Measurements from ENCODE around the gene PPFIA4.

The PPFIA4 gene

DNA sequence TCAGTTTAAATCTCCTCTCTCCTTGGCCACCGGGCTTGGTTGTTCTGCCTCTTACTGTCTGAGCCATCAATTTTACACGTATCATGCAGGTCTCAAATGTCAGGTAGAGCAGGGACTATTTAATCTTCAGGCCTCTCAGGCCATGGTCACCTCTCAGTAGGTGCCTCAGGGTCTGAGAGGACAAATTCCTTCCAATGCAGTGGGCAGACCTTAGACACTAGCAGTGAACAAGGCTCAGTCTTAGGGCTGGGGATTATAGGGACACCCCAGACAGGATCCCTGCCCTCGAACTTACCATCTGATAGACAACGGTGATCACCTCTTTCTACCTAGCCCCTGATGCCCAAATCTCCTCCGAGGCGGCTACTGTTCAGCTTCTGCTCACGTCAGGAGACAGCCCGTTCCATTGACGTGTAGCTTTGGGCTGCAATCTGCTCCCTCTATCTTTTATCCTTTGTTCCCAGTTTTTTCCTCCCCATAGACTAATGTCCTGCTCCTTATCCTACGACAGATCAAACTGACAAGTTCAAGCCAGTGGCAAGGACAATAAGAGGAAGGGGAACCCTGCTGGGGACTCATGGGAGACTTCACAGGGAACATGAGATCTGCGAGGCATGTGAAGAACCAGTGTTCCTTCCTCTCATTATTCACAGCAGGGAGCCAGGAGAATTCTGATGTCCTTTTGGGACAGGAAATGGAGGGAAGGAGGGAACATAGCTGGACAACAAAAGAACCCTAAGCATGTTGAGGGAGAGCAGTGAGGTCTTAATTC, 60.9 kb downstream of the PPFIA4 start:
- no peaks in the 10 kb centered on the region; the same call in 1 of the 2 replicates for H3K27me3 ChIP-seq (replicated peaks; ENCODE audit: insufficient read depth, low read length)
- H3K9ac ChIP-seq (ENCODE audit: low read length) = no peak overlapping the region
- no peak overlapping the region for H2AFZ ChIP-seq (ENCODE audit: low read length)
- no peaks in the 10 kb centered on the region for H3F3A ChIP-seq (ENCODE audit: insufficient read depth, low read length)
- no peak for TF ChIP-seq EZH2phosphoT487 (IDR thresholded peaks at IDR 0.05; ENCODE audit: low read length)
- TF ChIP-seq, protein P1, sequence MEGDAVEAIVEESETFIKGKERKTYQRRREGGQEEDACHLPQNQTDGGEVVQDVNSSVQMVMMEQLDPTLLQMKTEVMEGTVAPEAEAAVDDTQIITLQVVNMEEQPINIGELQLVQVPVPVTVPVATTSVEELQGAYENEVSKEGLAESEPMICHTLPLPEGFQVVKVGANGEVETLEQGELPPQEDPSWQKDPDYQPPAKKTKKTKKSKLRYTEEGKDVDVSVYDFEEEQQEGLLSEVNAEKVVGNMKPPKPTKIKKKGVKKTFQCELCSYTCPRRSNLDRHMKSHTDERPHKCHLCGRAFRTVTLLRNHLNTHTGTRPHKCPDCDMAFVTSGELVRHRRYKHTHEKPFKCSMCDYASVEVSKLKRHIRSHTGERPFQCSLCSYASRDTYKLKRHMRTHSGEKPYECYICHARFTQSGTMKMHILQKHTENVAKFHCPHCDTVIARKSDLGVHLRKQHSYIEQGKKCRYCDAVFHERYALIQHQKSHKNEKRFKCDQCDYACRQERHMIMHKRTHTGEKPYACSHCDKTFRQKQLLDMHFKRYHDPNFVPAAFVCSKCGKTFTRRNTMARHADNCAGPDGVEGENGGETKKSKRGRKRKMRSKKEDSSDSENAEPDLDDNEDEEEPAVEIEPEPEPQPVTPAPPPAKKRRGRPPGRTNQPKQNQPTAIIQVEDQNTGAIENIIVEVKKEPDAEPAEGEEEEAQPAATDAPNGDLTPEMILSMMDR (IDR thresholded peaks at IDR 0.05; ENCODE audit: low read length) = no peak
- TF ChIP-seq EZH2 (optimal IDR thresholded peaks at IDR 0.05; ENCODE audit: low read depth, low read length) = no peak
- H3K9me2 ChIP-seq (replicated peaks; ENCODE audit: insufficient read depth, low read length) = no peaks in the 10 kb centered on the region
- no peak overlapping the region for H3K4me3 ChIP-seq (ENCODE audit: low read length)
- no peaks in the 10 kb centered on the region for H3K9me3 ChIP-seq (replicated peaks; ENCODE audit: insufficient read depth, low read length)
- H3K36me3 ChIP-seq (replicated peaks; ENCODE audit: insufficient read depth, low read length) = no peaks in the 10 kb centered on the region
- no peak overlapping the region for H3K4me2 ChIP-seq (ENCODE audit: low read depth, low read length)
- H3K4me1 ChIP-seq (ENCODE audit: low read length) = no peaks in the 10 kb centered on the region
- DNase-seq = no peak
- H4K20me1 ChIP-seq (ENCODE audit: insufficient read depth, low read length) = no peaks in the 10 kb centered on the region
- no peak overlapping the region for H3K27ac ChIP-seq (ENCODE audit: low read length)
- no peaks in the 10 kb centered on the region for H3K79me2 ChIP-seq (ENCODE audit: low read length)

DNA sequence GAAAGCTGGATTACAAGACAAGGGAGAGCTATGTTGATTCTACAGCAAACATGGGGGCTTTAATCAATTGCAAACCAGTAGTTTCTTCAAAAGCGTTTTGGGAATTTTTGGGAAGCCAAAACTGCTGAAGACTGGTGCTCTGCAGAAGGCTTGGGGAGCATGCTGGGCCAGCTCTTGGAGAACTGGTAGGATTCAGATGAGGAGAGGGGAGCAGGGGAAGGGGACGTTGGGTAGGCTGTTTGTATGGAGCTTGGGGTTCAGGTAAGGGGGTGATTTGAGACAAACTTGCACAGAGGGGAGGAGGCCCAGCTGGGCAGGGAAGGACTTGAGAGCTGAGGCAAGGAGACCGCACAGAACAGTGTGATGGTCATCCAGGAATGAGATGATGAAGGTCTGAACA, 62.1 kb downstream of the PPFIA4 start:
- no peaks in the 10 kb centered on the region for H3F3A ChIP-seq (ENCODE audit: insufficient read depth, low read length)
- no peak overlapping the region for H3K9ac ChIP-seq (ENCODE audit: low read length)
- no peaks in the 10 kb centered on the region for H3K36me3 ChIP-seq (replicated peaks; ENCODE audit: insufficient read depth, low read length)
- H3K4me3 ChIP-seq (ENCODE audit: low read length) = no peak overlapping the region
- no peak overlapping the region for H3K4me2 ChIP-seq (ENCODE audit: low read depth, low read length)
- TF ChIP-seq, protein P1 (IDR thresholded peaks at IDR 0.05; ENCODE audit: low read length) = no peak
- TF ChIP-seq EZH2phosphoT487 (IDR thresholded peaks at IDR 0.05; ENCODE audit: low read length) = no peak
- TF ChIP-seq EZH2 (optimal IDR thresholded peaks at IDR 0.05; ENCODE audit: low read depth, low read length) = no peak
- H3K27ac ChIP-seq (ENCODE audit: low read length) = no peak overlapping the region
- H4K20me1 ChIP-seq (ENCODE audit: insufficient read depth, low read length) = no peaks in the 10 kb centered on the region
- H3K79me2 ChIP-seq (ENCODE audit: low read length) = no peaks in the 10 kb centered on the region
- no peak overlapping the region for H2AFZ ChIP-seq (ENCODE audit: low read length)
- no peaks in the 10 kb centered on the region for H3K4me1 ChIP-seq (ENCODE audit: low read length)
- DNase-seq = no peak
- H3K9me3 ChIP-seq (replicated peaks; ENCODE audit: insufficient read depth, low read length) = no peaks in the 10 kb centered on the region
- H3K27me3 ChIP-seq (replicated peaks; ENCODE audit: insufficient read depth, low read length) = no peaks in the 10 kb centered on the region; the same call in 1 of the 2 replicates
- H3K9me2 ChIP-seq (replicated peaks; ENCODE audit: insufficient read depth, low read length) = no peaks in the 10 kb centered on the region

DNA sequence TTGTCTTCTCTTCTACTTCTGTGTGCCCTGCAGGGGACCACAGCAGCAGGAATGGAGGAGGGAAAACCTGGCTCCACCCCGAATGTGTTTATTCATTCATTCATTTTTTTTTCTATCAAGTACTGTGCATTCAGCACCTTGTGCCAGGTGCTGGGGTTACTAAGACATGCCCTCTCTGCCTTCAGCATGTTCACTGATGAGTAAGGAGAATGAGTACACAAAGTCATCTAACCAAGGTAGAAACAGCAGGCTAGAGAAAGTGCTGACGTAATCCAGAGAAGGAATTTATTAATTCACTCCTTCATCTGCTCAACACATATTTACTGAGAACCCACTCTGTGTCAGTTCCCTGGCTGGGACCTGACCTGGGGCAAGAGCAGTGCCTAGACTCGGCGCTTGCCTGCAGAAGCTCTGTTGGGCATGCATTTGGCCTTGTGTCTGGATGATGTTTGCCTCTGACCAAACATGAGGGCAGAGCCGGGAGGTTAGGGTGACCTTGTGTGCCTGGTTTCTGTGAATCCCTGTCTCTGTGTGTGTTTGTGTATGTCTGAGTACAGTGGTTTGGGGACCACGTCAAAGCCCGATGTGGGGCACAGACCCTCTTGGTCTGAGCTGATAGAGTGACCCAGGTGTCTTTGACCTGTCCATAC, 62.8 kb downstream of the PPFIA4 start:
- Histone ChIP-seq H3K4me3 (ENCODE audit: low read length) (no peak overlapping the region), H3K27me3 (replicated peaks; ENCODE audit: insufficient read depth, low read length) (no peaks in the 10 kb centered on the region; the same call in 1 of the 2 replicates), H3K9ac (ENCODE audit: low read length) (no peak overlapping the region), H3K9me3 (replicated peaks; ENCODE audit: insufficient read depth, low read length) (no peaks in the 10 kb centered on the region), H3K9me2 (replicated peaks; ENCODE audit: insufficient read depth, low read length) (no peaks in the 10 kb centered on the region), H3K36me3 (replicated peaks; ENCODE audit: insufficient read depth, low read length) (no peaks in the 10 kb centered on the region), H3K4me2 (ENCODE audit: low read depth, low read length) (no peak overlapping the region), H4K20me1 (ENCODE audit: insufficient read depth, low read length) (no peaks in the 10 kb centered on the region), H3K27ac (ENCODE audit: low read length) (no peak overlapping the region), H3K79me2 (ENCODE audit: low read length) (no peaks in the 10 kb centered on the region), H3F3A (ENCODE audit: insufficient read depth, low read length) (no peaks in the 10 kb centered on the region), H3K4me1 (ENCODE audit: low read length) (no peaks in the 10 kb centered on the region), H2AFZ (ENCODE audit: low read length) (no peak overlapping the region)
- DNase-seq = no peak
- no peak for TF ChIP-seq EZH2 (optimal IDR thresholded peaks at IDR 0.05; ENCODE audit: low read depth, low read length)
- TF ChIP-seq, protein P1 (IDR thresholded peaks at IDR 0.05; ENCODE audit: low read length) = no peak

Data from MM.1S (cell line).